Uterus (tissue), 2 donors: ENCODE data around the gene PRELID3B.

ENCODE experiments used
- CTCF ChIP-seq, 4 experiments: fragments of 200-600 bp in 2 of 4; fragments of 450-650 bp in 2 of 4; sonication (generic) in 2 of 4; IDR thresholded peaks; one replicate each; pipeline ENCODE4 v1.5.1; 2016 to 2019; ENCODE audit warnings: antibody characterized with exemption in 4 of 4, mild to moderate bottlenecking in 2 of 4, moderate library complexity in 1 of 4
- POLR2A ChIP-seq, 2 donors: fragments of 450-650 bp; IDR thresholded peaks; one replicate each; pipeline ENCODE4 v1.6.1; 2016; ENCODE audit warnings: antibody characterized with exemption in 2 of 2, mild to moderate bottlenecking in 1 of 2, moderate library complexity in 1 of 2

- TF ChIP-seq CTCF (IDR thresholded peaks at IDR 0.05) (no peak), POLR2A (IDR thresholded peaks at IDR 0.05) (no peak)
Observed at GRCh38 chr20:59023616-59024015, 19.0 kb downstream of the PRELID3B start.
